CD4-positive, alpha-beta T cell treated with Interleukin-10 for 1 hour (primary cell): ENCODE results near the gene CALHM3.
A peak's percentile ranks its signal among the peaks of the same experiment; 100 is the strongest.

Source experiments
- DNase-seq: peaks from one replicate; pipeline ENCODE4 v3.0.0-alpha.2; 2020

Gene CALHM3

DNA sequence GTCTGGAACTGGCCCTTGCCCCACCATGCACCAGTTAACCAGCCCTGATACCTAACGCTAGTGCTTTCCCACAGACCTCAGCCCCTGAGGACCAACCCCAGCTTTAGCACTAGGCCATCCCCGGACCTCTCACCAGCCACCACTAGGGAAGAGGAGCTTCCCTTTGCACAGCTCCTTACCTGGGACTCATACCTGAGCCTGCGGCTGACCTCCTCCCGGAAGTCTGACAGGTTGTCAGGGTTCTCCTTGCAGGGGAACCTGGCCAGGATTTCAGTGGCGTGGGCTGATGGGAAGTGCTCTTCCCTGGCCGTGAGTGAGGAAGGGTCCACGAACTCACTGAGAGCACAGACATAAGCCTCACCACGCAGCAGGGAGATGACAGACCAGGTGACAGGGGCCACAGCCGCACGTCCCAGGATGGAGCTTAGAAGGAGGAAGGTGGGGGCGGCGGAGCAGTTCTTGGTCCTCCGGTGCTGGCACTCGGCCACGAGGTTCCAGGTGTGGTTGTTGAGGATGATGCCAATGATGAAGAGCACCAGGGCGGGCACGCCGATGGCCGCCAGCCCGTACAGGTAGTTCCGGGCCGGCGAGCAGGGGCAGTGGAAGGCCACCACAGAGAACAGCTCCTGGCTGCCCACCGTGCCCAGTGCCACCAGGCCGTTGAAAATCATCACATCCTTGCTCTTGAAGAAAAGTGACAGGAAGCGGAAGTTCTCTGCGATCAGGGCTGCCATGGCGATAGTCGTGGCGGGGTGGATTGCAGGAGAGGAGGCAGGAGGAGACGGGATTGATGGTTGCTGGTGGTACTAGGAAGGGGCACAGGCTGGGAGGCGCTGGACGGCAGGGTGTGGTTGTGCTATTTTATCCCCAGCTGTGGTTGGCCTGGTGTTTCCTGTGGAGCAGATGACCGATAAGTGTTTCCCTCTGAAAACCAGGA is 29.6 kb downstream of the CALHM3 start:
- DNase-seq: no peak

DNA sequence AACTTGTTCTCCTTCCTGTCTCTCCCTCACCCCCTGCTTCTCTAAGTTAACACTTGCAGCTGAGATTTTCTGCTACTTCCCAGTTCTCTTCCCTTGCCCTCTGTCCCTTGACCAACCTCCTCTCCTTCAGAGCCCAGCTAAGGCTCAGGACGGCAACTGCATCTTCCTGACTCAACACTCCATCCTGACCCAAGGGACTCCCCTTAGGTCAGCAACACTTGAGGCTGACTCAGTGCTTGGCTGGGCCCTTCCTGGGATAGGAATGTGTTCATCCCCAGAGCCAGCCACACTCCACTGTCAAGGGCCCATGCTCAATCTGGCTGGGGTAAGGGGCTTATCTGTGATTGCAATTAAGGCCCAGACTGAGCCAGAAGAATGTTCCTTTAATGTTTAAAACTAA is 30.3 kb downstream of the CALHM3 start:
- no peak for DNase-seq

DNA sequence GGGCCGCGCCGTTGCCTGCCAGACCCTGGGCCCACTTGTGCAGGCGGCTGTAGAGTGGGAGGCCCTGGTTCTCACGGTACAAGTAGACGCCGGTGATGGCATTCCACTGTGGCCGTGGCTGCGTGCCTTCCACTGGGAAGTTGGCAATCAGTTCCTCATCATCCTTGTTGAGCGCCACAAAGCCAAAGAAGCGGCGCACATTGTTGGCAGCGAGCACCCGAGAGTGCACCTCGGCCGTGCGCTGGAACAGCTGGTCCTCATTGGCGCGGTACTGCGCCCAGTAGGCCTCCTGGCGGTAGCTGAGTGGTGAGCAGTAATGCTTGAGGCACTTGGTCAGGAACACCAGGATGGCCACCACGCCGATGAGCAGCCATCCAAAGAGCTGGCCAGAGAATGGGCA is 31.9 kb downstream of the CALHM3 start:
- no peak for DNase-seq

DNA sequence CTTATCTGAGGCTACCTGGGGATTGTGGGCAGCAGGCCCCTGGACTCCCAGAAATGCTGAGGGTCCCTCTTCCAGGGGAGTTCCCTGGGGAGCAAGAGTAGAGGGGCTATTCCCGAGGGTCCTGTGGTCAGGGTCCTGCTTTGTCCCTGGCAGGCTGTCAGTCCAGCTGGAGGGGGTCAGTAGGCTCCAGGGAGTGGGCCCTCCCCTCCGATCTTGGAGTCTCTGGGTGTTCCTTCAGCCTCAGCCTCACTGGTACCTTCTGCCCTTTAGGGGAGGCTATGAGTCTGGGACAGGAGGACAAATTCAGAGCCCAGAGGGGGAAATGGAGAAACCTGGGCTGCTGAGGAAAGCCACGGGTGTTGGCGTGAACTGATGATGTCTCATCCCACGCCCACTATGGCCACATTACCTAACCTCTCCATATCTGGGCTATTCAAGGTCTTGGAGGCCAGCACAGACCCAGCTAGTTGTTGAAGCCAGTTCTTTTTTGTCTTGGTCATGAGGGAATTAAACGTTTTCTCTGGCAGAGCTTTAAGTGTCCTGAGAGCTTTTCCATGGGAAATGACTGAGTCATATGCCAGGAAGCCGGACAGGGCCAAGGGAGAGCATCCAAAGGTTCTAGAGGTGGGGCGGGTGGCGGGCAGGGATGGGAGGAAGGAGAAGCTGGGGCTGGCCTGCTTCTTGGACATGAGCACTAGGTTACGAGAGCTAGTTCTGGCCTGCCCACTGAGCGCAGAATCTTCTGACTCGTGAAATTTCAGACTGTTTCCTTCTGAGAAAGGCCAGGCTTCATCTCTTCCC is 33.1 kb downstream of the CALHM3 start:
- DNase-seq: no peak

DNA sequence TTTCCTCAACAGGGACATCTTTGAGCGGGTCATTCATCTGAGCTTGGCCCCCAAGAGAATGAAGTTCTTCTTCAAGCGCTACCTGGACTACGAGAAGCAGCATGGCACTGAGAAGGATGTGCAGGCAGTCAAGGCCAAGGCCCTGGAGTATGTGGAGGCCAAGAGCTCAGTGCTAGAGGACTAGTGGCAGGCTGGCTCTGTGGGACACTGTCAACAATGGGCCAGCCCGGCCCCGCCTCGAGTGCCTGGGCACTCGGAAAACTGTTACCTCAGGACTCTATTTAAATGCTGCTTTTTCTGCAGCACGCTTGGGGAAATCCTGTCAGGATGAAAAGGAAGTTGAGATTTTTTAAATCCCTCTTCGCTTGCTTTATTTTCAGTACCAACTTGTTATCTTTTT is 33.7 kb downstream of the CALHM3 start:
- DNase-seq: no peak

DNA sequence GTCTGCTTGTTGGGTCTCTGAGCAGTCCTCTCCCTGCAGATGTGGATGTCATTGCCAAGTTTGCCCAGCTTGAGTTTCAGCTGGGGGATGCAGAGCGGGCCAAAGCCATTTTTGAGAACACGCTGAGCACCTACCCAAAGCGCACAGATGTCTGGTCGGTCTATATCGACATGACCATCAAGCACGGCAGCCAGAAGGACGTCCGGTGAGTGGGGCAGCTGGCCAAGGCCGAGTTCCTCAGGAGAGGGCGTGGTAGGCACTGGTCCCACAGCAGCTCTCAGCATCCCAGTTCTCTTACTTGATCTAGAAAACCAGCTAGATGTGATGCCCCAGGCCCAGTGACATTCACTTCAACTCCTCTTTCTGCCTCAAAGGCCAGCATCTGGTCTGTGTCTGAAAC is 34.6 kb downstream of the CALHM3 start:
- no peak for DNase-seq

DNA sequence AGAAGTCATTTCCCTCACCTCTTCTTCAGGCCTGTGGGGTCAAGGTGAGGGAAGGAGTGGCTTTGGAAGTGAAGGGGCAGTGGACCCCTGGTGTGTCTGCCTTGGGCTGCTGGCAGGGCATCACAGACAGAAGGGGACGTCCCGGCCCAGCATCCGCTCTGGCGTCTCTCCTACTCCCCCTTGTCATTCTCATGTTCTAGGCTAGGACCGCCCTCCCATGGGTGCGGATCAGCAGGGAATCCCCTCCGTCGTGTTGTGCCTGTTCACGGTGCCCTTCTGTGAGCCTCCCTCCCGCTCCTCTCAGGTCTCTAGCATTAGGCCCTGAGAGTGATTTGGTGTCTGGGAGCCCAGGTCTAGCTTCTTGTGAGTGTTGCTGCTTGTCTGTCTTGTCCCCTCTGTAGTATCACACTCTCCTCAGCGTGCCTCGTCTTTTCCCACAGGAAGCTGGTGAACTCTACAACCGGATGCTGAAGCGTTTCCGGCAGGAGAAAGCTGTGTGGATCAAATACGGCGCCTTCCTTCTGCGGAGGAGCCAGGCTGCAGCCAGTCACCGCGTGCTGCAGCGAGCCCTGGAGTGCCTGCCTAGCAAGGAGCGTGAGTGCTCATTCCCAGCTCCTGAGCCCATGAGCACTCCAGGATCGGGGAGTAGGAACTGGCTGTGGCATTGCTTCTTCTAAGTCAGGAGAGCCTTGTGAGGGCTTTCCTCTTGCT is 35.4 kb downstream of the CALHM3 start:
- no peak for DNase-seq

DNA sequence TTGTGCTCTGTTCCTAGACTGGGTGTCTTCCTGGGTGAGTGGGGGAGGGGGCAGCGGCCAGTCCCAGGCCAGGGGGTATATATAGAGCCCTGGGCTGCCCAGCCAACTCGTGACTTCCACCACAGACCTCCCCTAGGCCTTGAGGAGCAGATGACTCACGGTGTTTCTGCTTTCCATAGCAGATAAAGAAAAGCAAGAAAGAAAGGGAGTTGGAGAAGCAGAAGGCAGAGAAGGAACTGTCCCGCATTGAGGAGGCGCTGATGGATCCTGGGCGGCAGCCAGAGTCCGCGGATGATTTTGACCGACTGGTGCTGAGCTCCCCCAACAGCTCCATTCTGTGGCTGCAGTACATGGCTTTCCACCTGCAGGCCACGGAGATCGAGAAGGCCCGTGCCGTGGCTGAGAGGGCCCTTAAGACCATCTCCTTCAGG is 37.0 kb downstream of the CALHM3 start:
- no peak for DNase-seq

DNA sequence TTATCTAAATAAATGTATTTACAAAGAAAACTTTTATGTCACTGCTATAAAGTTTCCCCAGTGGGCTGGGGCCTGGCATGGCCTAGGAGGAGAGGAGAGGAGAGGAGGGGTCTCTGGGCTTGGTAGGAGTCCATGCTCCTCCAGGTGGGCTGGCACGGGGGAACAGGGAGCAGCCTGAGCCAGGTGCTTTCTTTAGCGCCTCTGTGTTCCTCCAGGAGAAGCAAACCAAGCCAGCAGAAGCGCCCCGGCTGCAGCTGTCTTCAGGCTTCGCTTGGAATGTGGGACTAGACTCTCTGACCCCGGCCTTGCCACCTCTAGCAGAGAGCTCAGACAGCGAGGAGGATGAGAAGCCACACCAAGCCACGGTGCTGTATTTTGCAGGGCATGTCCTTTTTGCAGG is 37.4 kb downstream of the CALHM3 start:
- DNase-seq: no peak

DNA sequence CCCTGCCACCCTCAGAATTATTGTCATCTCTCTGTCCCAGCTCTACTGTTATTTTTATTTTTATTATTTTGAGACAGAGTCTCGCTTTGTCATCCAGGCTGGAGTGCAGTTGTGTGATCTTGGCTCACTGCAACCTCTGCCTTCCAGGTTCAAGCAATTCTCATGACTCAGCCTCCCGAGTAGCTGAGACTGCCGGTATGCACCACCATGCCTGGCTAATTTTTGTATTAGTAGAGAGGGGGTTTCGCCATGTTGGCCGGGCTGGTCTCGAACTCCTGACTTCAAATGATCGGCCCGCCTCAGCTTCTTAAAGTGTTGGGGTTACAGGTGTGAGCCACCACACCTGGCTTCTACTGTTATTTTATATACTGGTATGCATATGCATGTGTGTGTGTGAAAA is 37.8 kb downstream of the CALHM3 start:
- no peak for DNase-seq

DNA sequence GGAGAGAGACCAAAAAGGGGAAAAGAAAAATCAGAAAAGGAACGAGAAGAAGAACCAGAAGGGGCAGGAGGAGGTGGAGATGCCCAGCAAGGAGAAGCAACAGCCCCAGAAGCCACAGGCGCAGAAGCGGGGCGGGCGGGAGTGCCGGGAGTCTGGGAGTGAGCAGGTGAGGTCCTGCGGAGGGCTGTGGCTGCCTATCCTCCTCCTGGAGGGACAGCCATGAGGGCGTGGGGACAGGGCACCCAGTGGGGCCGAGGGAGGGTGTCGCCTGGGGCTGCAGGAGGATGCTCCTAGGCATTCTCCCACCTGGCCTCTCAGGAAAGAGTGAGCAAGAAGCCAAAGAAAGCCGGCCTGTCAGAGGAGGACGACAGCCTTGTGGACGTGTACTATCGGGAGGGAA is 38.6 kb downstream of the CALHM3 start:
- DNase-seq: no peak

DNA sequence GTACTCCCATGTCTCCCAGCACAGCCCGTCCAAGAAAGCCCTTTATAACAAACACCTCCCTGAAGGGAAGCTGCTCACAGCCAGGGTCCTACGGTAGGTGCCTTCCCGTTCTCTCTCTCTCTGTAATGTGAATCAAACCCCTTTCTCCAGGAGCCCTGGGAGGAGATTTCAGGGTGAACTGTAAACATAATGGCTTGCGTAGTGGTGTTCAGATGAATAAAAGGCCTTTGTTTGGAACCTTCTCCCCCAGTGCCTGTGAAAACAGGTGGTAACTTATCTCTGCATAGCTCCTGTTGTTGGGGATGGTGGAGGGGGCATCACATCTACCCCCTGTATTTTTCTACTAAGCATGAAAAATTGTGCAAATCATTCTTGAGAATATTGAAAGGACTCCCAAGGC is 39.3 kb downstream of the CALHM3 start:
- no peak for DNase-seq

DNA sequence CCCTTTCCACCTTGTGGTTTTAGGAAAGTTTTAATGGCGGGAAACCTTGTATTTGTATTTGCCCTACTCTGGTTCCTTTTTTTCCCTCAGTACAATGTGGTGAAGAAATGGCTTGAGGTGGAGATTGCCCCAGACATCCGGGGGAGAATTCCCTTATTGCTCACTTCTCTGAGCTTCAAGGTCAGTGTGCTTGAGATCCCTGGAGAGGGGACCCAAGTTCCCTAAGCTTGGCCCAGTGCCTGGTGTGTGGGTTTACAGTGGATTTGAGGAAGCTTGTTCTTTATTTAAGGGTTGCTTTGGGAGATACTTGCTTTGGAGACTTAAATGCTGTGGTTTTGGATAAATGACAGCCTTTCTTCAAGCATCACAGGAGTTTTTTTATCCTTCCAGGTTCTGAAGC is 45.2 kb downstream of the CALHM3 start:
- DNase-seq: no peak

DNA sequence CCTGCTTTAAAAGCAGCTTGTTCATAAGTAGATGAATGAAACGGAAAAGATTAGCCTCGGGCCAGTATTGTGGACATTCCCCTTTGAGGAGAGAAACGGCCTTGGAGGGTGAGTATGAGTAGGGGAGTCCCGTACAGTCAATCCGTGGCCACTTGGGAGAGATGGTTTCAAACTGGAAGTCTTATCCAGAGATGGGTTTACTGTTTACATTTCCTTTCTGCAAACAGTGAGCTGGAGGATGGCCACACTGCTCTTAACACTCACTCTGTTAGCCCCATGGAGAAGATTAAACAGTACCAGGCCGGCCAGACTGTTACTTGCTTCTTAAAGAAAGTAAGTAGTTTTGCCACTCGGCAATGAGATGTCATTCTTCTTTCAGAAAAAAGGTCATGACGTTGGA is 47.1 kb downstream of the CALHM3 start:
- no peak for DNase-seq

DNA sequence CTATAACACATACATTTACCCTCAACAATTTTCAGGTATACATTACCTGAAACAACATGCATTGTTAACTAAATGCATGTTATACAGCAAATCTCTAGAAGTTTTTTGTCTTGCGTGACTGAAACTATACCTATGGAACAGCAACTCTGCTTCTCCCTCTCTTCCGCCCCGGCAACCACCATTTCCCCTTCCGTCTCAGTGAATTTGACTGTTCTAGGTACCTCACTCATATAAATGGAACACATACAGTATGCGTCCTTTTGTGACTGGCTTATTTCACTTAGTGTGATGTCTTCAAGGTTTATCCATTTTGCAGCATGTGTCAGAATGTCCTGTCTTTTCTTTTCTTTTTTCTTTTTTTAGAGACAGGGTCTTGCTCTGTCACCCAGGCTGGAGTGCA is 49.4 kb downstream of the CALHM3 start:
- DNase-seq: peak; percentile 11

DNA sequence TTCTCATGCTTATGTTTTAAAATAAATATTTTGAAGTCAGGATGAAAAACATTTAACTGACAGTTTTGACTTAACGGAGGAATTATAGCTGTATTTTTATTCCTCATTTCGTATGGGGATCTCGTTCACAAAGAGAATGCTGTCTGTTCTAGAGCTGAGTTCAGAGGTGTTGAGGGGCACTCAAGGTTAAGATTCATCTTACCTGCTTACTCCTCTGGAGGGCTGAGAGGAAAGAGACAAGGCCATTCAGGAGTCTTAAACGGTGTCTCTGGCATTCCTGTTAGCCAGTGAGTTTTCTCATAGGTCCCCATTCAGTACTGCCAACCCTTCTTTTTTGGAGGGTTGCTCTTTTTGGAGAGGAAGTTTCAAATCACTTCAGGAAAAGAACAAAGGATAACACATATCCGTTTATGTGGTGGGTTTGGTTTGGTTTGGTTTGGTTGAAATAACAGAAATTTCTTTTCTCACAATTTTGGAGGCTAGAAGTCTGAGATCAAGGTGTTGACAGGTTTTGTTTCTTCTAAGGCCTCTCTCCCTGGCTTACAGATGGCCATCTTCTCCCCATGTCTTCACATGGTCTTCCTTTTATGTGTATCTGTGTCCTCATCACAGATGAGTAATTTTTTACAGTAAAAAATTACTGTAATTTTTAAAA is 49.9 kb downstream of the CALHM3 start:
- peak; percentile 6 for DNase-seq

DNA sequence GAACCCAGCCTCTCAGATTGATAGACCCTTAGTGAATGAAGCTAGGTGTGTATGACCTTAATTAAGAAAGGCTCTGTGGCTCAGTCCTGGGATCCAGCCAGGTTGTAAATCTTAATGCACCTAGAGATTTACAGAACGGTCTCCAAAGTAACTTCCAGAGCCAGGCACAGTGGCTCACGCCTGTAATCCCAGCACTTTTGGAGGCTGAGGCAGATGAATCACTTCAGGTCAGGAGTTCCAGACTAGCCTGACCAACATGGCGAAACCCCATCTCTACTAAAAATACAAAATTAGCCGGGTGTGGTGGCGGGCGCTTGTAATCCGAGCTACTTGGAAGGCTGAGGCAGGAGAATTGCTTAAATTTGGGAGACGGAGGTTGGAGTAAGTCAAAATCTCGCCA is 51.2 kb downstream of the CALHM3 start:
- DNase-seq: no peak

DNA sequence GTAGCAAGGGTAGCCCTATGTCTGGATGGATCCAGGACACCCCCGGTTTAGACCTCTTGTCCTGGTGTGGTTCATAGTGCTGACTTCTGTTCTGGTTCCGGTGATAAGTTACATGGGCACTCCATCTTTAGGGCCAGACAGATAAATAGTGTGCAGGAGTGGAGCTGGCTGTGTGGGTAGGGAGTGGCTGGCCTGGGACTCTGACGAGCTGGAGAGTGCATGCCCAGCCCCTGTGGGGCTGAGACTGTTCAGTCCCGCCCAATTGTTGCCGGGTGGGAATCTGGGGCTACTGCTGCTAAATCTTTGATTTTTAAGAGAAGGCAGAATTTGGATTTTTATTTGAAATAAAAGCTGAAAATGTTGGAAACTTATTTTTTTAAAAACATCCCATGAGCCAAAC is 55.3 kb downstream of the CALHM3 start:
- no peak for DNase-seq
